HuH-7.5 (cell line): Measurements from ENCODE around the gene EIF5AL1.
"Not testable (repeated sequence)": the region's sequence is repeated elsewhere in the genome, so short reads cannot be mapped to it uniquely, and the experiment has no call there.

Source experiments
- DNase-seq: peaks from one replicate; pipeline ENCODE4 v3.0.0; 2011; ENCODE audit warnings: low spot score

EIF5AL1 gene

GRCh38 chr10:79509934-79510508, 2.3 kb upstream of the EIF5AL1 start:
- DNase-seq: not testable (repeated sequence)

DNA sequence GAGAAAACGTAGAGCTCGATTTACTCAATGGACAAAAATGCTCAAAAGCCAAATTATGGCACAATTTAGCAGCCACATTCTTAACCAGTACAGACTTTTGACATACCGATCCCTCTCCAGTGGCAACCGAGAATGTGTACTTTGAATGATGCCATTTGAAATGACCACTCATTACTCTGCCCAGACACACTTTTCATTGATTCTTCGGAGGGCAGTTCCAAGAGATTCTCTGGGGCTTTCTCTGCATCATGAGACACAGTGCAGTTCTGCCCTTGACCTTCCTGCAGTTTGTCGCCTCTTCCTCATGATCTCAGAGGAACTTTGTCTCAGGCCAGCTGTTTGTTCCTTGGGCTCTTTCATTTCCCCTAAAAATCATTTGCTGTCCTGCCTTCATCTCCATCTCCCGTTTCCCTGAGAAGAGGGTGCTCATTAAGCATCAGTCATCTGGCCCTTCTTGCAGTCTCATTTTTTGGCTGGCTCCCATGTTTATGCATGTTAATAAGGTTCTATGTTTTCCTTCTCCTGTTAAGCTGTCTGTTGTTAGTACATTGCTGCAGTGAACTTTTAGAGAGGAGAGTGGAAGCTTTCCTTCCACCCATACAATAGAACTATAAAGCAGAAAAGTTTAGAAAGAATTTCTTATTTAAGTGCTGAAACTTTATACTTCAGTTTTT, 4.3 kb downstream of the EIF5AL1 start:
- not testable (repeated sequence) for DNase-seq

DNA sequence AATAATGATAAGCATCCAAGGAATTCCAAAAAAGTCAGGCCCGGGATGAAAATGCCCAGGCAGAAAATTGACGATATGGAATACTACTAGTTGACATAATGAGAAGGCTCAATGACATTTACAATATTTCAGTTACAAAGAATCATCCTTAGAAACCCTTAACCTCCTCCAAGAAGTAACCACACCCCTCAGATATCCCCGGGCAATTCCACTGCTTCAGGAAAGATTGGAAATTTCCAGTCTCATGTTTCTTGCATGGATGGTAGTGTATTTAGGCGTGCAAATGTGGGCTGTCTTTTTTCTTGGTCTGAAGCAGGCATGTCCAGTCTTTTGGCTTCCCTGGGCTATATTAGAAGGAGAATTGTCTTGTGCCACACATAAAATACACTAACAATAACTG, 5.2 kb downstream of the EIF5AL1 start:
- DNase-seq: not testable (repeated sequence)

GRCh38 chr10:79521751-79522150, 9.4 kb downstream of the EIF5AL1 start:
- not testable (repeated sequence) for DNase-seq

GRCh38 chr10:79522464-79522863, 10.1 kb downstream of the EIF5AL1 start:
- not testable (repeated sequence) for DNase-seq

DNA sequence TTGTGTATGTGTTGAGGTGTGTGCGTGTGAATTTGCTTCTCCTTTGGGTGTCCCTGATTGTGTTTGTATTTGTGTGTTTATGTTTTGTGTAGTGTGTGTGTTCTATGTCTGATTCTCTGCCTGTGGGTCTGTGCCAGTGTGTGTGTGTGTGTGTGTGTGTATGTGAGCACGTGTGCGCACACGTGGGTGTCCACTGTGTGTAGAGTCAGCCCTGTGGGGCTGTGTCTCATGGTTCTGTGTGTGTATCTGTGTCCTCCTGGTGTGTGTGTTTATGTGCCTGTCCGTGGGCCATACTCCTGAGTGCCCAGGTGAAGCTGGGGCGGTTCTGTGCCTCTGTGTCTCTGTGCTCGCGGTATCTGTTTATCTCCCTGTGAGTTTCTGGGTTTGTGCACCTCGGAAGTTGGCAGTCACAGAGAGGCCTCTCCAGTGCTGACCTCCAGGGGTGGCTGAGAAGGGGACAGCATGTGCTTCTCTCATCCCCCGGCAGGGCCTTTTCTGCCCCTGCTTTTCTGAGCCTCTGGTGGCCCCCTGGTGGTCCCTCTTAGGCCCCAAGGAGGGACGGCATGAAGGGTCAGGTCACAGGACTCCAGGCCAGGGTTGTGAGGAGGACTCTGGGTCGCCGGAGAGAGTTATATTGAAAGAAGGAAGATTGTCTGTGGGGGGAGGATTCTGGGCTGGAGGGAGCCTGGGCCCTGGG, 11.0 kb downstream of the EIF5AL1 start:
- DNase-seq: not testable (repeated sequence)

GRCh38 chr10:79525049-79525710, 12.8 kb downstream of the EIF5AL1 start:
- not testable (repeated sequence) for DNase-seq

DNA sequence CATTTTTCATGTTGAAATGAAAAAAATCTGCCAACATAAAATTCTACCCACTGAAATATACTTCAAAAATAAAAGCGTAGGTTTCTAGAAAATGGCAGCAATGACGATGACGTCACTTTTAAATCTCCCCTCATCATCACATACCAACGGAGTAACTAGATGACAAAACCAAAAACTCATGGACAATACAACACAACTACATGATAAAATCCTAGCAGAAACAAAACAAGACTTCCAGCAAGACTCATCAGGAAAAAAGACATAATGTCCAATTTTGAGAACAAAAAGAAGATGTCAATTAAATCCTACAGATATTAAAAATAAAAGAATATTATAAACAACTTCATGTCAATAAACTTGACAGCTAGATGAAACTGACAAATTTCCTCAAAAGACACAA, 15.9 kb downstream of the EIF5AL1 start:
- not testable (repeated sequence) for DNase-seq

- not testable (repeated sequence) for DNase-seq
Observed at GRCh38 chr10:79533142-79533902, 21.0 kb downstream of the EIF5AL1 start.

DNA sequence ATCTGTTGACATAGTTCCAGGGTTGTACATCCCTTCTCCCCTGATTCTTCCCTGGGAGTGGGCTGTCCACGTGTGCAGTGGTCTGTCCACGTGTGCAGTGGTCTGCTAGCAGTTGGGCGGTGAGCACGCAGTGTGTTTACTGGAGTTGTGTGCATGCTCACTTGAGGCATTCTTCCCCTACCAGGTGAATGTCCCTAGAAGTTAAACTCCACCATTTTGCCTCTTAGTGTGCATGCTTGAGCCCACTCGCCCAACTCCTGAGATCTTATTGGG, 21.5 kb downstream of the EIF5AL1 start:
- DNase-seq: not testable (repeated sequence)

DNA sequence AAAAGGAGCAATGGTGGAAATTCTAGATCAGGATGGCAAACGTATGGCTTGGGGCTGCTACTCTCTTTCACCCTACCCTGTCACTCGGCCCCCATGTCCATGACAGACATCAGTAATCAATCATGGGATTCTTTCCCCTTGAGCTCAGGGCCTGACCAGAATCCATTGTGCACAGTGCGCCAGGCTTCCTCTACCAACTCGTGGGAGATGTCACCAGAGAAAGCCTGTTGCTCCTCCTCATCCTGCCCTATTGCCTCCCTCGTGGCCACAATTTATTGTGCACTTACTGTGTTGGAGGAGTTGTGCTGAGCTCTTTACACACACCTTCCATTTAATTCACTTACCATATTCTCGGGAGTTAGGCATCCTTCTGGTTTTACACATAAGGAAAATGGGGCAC, 26.0 kb downstream of the EIF5AL1 start:
- not testable (repeated sequence) for DNase-seq

DNA sequence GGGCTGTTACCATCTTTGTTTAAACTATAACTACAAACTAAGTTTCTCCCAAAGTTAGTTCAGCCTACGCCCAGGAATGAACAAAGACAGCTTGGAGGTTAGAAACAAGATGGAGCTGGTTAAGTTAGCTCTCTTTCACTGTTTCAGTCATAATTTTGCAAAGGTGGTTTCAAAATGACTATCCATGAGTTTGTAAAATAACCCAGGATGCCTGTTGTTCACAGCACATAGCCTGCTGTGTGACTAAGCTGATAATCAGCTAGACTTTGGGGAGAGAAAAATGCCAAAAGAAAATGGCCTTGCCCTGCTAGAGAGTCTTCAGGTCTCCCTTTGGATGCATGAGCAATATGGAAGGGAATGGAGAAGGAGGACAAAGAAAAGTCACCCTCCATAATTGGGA, 28.6 kb downstream of the EIF5AL1 start:
- DNase-seq: not testable (repeated sequence)

DNA sequence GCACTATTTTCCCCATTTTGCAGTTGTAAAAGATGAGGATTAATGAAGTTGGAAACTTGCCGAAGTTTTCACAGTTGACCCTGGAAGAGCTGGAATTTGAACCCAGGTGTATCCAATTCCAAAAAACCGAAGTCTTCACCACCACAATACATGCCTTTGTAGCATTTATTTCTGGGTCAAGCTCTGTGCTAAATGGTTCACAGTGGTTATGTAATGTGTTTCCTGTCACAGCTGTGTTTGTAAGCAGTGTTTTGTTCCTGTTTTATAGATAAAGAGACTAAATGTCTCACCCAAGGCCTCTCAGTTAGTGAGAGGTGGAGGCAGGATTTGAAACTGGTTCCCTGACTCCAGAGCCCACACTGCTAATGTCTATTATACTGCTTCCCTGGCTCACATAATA, 30.3 kb downstream of the EIF5AL1 start:
- no peak for DNase-seq

- not testable (repeated sequence) for DNase-seq
Observed at GRCh38 chr10:79544408-79544807, 32.1 kb downstream of the EIF5AL1 start.

- not testable (repeated sequence) for DNase-seq
Observed at GRCh38 chr10:79544926-79545659, 32.8 kb downstream of the EIF5AL1 start.

GRCh38 chr10:79547128-79547527, 34.8 kb downstream of the EIF5AL1 start:
- DNase-seq: not testable (repeated sequence)

- DNase-seq: no peak
Observed at GRCh38 chr10:79547973-79548372, 35.6 kb downstream of the EIF5AL1 start.

- DNase-seq: no peak
Observed at GRCh38 chr10:79552143-79552542, 39.8 kb downstream of the EIF5AL1 start.

DNA sequence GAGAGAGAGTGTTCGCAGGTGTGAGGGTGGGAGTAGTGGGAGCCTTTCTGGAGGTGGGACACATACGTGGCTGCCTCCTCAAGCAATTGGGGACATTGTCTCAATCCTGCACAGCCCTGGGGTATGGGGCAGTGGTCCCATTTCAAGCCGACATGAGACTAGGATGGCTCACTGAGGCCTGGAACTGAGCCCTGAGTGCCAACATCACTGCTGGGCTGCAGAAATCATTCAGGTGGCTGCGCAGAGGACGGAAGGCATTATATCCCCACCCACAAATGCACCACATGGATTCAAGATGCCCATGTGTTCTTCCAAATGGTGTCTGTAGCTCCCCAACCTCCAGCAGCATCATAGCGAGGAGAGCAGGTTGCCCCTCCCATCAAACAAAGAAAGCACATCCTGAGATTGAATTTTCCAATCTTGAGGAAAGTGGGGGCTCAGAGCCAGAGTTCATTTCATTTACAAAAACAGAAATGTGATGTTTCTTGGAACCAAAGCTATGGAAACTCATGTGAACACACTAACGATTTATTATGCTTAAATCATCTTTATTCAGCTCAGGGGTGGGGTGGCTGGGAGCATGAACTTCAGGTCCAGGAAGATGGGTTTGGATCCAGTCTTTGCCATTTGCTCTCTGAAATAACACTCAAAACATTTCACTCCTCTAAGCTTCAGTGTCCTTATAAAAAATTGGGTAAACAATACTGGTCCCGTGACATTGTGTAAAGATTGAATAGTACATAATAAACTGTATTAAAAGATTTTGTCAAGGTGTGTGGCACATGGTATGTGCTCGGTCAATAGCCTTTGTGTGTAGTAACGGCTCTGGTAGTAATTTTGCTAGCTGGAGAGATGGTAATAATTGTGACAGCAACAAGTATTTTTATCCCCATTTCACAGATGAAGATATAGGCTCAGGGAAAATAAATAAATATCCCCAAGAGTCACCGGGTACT, 43.3 kb downstream of the EIF5AL1 start:
- DNase-seq: no peak

GRCh38 chr10:79556961-79557360, 44.6 kb downstream of the EIF5AL1 start:
- not testable (repeated sequence) for DNase-seq
